Osteoblast (primary cell): ENCODE measurements around the gene LRMDA. TPM values are rescaled to one million over a fixed set of nuclear protein-coding genes. Genes with fewer than 3 reads are reported as not detected.

Experiments used
- DNase-seq: peaks from one replicate; pipeline ENCODE4 v3.0.0; 2011; ENCODE audit warnings: low spot score, mixed read lengths; ENCODE audit not compliant: insufficient read length; ENCODE audit errors: missing footprints
- H2AFZ ChIP-seq: 2 replicates; pipeline ENCODE4 v1.6.0; 2011; ENCODE audit warnings: mild to moderate bottlenecking, low read length
- H3K27ac ChIP-seq: 2 replicates; pipeline ENCODE4 v1.5.1; 2011; ENCODE audit warnings: mild to moderate bottlenecking, low read depth, low read length, moderate library complexity
- H3K27me3 ChIP-seq: 2 replicates; pipeline ENCODE4 v1.6.0; 2012; ENCODE audit warnings: mild to moderate bottlenecking, control low read depth, inconsistent platforms, low read length, moderate library complexity; ENCODE audit not compliant: insufficient read depth
- H3K36me3 ChIP-seq: 2 replicates; pipeline ENCODE4 v1.5.1; 2011; ENCODE audit warnings: mild to moderate bottlenecking, low read length, control low read depth, moderate library complexity; ENCODE audit not compliant: insufficient read depth
- H3K4me1 ChIP-seq: 2 replicates; pipeline ENCODE4 v1.5.1; 2011; ENCODE audit warnings: mild to moderate bottlenecking, low read length, control low read depth, moderate library complexity; ENCODE audit not compliant: insufficient read depth
- H3K4me2 ChIP-seq: 2 replicates; pipeline ENCODE4 v1.6.0; 2011; ENCODE audit warnings: mild to moderate bottlenecking, low read length; ENCODE audit not compliant: insufficient read depth
- H3K4me3 ChIP-seq: fragments of 200-600 bp; sonication (generic); 3 replicates; pipeline ENCODE4 v1.5.1; 2012; ENCODE audit warnings: mild to moderate bottlenecking, low read length, inconsistent platforms; ENCODE audit not compliant: insufficient read depth
- H3K79me2 ChIP-seq: 2 replicates; pipeline ENCODE4 v1.6.0; 2012; ENCODE audit warnings: mild to moderate bottlenecking, low read length, control low read depth, inconsistent platforms; ENCODE audit not compliant: insufficient read depth
- H3K9me3 ChIP-seq: 2 replicates; pipeline ENCODE4 v1.5.1; 2011; ENCODE audit warnings: low read depth, low read length, control low read depth
- H4K20me1 ChIP-seq: 2 replicates; pipeline ENCODE4 v1.6.0; 2012; ENCODE audit warnings: mild to moderate bottlenecking, low read length, control low read depth; ENCODE audit not compliant: insufficient read depth
- CTCF ChIP-seq: IDR thresholded peaks from 2 replicates; pipeline ENCODE4 v1.5.1; 2011; ENCODE audit warnings: mild to moderate bottlenecking, low read depth, low read length, moderate library complexity; ENCODE audit errors: extremely low read depth
- total RNA-seq: library from RNA; depleted of rRNA; stranded (reverse); fragments of >200 nt; gene quantifications from 2 replicates; pipeline ENCODE4 v1.2.3, GENCODE V29; 2012

LRMDA gene
- total RNA-seq, 1 donor, result 18.5 TPM

- no peaks in the 10 kb centered on the region for H4K20me1 ChIP-seq
- peaks cover under 1% of the 10 kb centered on the region for H3K27me3 ChIP-seq
- H3K4me1 ChIP-seq, result no peaks in the 10 kb centered on the region
- no peaks in the 10 kb centered on the region for H3K9me3 ChIP-seq
- H3K36me3 ChIP-seq, result no peaks in the 10 kb centered on the region
- H2AFZ ChIP-seq, result no peak overlapping the region
- no peak overlapping the region for H3K4me2 ChIP-seq
- no peak overlapping the region for H3K27ac ChIP-seq
- no peak overlapping the region for H3K4me3 ChIP-seq
- no peaks in the 10 kb centered on the region for H3K79me2 ChIP-seq
- DNase-seq, result no peak
- TF ChIP-seq CTCF, result no peak
Observed at GRCh38 chr10:76050291-76050625, 618.8 kb downstream of the LRMDA start.

DNA sequence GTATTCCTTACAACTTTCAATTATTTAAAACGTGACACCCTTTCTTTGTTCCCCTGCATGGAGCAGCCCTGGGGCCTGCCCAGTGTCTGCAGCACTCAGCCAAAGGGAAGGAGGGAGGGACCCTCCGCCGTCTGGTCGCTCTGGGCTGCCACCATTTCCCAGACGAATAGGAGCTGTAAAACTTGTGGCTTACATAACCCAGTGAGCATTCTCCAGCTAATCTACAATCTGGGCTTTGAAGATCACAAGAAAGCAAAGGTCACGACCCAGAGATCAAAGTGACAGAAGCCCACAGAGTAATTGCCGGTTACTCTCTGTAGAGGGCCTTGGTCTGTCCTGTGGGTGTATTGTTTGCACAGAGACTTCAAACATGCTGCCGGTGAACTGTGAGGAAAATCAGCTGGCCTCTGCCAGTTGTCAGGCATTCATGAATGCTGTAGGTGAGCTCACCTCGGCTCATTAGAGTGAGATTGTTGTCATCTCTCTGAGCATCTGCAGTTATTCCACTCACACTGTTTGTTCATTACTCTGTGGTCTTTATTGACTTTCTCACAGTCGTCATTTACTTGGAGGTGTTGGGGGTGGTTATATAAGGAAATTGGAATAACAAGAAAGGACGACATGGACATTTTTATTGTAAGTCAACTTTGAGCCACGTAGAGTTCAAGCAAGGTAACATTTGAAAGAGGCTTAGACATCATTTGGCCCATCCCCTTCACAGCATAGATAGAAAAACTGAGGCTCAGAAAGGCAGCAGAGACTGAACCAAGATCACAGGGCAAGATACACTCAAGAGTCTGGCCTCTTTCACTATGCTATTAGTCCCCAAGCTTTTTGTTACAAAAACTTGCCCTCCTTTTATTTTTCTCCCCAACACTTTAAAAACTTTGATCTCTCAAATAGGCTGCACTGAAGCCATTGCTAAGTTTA, 619.8 kb downstream of the LRMDA start:
- H3K27me3 ChIP-seq, result no peaks in the 10 kb centered on the region
- no peaks in the 10 kb centered on the region for H3K36me3 ChIP-seq
- no peak overlapping the region for H3K27ac ChIP-seq
- TF ChIP-seq CTCF, result no peak
- H3K9me3 ChIP-seq, result peaks cover 6% of the 10 kb centered on the region
- H3K79me2 ChIP-seq, result no peaks in the 10 kb centered on the region
- no peaks in the 10 kb centered on the region for H3K4me1 ChIP-seq
- no peak for DNase-seq
- H2AFZ ChIP-seq, result no peak overlapping the region
- H4K20me1 ChIP-seq, result no peaks in the 10 kb centered on the region
- H3K4me3 ChIP-seq, result no peak overlapping the region
- no peak overlapping the region for H3K4me2 ChIP-seq

DNA sequence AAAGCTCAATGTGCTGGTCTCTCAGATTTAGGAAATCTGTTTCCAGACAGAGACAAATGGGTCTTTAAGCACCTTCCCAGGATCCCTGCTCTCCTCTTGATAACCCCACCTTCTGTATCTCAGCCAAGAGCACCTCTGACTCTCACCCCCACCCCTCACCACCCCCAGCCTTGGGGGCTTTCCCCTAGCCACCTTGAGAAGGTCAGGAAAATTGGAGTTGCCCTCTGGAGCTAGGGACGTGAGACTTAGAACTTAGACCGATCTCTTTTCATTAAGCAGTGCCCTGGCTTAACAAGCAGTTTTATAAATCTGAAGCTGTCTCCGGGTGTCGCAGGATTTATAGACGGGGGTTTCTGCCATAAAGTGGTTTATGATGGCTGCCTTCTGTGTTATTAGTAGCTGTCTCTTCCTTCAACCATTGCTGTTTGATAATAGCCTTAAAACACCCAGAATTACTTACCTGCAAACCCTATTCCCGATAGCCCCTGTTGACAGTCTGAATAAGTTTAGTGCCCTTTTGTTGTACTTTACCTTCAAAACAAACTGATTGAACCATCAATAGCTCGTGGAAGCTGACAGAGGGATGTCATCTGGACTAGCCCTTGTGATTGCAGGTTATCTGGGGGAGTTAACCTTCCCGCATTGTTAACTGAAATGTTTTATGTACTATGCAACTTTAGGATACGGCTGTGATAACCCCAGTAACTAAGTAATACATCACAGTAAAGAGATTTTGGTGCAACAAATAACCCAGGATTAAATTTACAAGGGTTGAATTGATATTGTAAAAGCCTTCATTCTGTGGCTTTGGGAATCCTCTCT, 621.5 kb downstream of the LRMDA start:
- Histone ChIP-seq H3K27ac (no peak overlapping the region), H3K27me3 (no peaks in the 10 kb centered on the region), H3K79me2 (no peaks in the 10 kb centered on the region), H4K20me1 (no peaks in the 10 kb centered on the region), H2AFZ (no peak overlapping the region), H3K9me3 (peaks cover 6% of the 10 kb centered on the region), H3K4me1 (no peaks in the 10 kb centered on the region), H3K4me3 (no peak overlapping the region), H3K4me2 (no peak overlapping the region), H3K36me3 (no peaks in the 10 kb centered on the region)
- TF ChIP-seq CTCF, result no peak
- DNase-seq, result no peak

DNA sequence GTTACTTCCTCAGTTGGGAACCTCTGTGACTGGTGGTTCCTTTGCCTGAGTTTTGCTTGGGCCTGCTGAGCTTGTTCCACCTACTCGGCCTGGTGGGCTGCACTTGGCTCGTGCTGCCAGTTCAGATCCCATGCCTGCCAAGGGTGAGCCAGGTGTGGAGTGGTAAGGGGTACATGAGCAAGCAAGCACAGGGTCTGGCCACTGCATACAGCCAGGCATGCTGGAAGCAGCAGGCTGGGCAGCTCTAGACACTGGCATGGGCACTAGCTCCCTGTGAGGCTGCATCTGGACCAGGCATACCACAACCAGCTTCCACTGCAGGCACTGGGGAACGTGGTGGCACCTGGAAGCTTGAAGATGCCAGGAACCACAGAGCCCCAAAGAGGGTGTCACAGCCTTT, 624.0 kb downstream of the LRMDA start:
- Histone ChIP-seq H3K36me3 (no peaks in the 10 kb centered on the region), H4K20me1 (no peaks in the 10 kb centered on the region), H3K4me2 (no peak overlapping the region), H3K4me3 (no peak overlapping the region), H3K79me2 (no peaks in the 10 kb centered on the region), H3K4me1 (no peaks in the 10 kb centered on the region), H3K27me3 (no peaks in the 10 kb centered on the region), H2AFZ (no peak overlapping the region), H3K27ac (no peak overlapping the region), H3K9me3 (peaks cover 6% of the 10 kb centered on the region)
- DNase-seq, result no peak
- no peak for TF ChIP-seq CTCF
